ENCODE results near the gene CELA3B. TPM values are rescaled to one million over a fixed set of nuclear protein-coding genes. Genes with fewer than 3 reads are reported as not detected.

The CELA3B gene
- total and polyA plus RNA-seq, 2 of the 13 experiments (the other 11 are each of a cell fraction or from before 2014, with no cell fraction given), result 0.34 TPM; not detected in 1

DNA sequence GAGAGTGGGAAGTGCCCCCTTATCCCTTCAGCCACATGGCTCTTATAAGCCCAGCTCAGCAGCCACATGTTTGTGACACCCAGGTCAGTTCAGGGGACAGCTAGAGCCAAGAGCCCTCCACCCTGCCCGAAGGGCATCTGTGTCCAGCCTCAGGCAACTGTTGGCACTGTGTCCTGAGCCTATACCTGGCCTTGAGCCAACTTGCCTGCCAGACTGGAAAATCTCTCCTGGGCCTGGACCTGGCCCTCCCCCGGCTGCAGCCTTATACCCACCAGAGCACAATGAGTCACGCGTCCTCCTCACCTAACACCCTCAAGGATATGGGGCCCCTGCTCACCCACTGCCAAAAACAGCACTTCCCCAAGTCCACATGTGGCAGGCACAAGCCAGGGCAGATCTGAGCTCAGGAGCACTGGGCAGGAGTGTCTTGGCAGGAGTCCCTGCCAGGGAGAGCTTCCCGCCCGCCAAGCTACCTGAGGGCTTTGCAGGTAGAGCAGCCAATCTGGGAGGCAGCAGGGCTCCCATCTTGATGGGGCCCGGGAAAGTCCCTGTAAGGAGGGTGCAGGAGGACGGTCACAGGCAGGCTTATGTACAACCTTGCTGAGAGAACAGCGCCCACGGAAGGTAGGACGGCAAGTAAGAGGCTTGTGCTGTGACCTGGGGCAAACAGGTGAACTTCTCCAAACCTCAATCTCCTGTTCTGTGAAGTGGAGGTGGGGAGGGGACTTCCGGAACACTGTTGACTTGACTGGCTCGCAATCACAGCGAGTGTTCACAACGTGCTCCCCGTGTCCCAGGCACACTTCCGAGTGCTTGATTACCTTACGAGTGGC is 19.9 kb upstream of the CELA3B start (continued):
- TF ChIP-seq, protein P1, sequence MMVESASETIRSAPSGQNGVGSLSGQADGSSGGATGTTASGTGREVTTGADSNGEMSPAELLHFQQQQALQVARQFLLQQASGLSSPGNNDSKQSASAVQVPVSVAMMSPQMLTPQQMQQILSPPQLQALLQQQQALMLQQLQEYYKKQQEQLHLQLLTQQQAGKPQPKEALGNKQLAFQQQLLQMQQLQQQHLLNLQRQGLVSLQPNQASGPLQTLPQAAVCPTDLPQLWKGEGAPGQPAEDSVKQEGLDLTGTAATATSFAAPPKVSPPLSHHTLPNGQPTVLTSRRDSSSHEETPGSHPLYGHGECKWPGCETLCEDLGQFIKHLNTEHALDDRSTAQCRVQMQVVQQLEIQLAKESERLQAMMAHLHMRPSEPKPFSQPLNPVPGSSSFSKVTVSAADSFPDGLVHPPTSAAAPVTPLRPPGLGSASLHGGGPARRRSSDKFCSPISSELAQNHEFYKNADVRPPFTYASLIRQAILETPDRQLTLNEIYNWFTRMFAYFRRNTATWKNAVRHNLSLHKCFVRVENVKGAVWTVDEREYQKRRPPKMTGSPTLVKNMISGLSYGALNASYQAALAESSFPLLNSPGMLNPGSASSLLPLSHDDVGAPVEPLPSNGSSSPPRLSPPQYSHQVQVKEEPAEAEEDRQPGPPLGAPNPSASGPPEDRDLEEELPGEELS (CRISPR knock-in tag; IDR thresholded peaks at IDR 0.05), result 0 out of 2 replicates have a peak, but pooled peaks have one; percentile 24
- TF ChIP-seq, protein P2, sequence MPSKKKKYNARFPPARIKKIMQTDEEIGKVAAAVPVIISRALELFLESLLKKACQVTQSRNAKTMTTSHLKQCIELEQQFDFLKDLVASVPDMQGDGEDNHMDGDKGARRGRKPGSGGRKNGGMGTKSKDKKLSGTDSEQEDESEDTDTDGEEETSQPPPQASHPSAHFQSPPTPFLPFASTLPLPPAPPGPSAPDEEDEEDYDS (CRISPR knock-in tag; IDR thresholded peaks at IDR 0.05), result no peak
- no peak for TF ChIP-seq ZC3H4 (CRISPR knock-in tag; IDR thresholded peaks at IDR 0.05; ENCODE audit: borderline replicate concordance)
- no peak for TF ChIP-seq ERF (CRISPR knock-in tag; IDR thresholded peaks at IDR 0.05)
- TF ChIP-seq ZNF225 (CRISPR knock-in tag; IDR thresholded peaks at IDR 0.05), result no peak
- TF ChIP-seq, protein P3, sequence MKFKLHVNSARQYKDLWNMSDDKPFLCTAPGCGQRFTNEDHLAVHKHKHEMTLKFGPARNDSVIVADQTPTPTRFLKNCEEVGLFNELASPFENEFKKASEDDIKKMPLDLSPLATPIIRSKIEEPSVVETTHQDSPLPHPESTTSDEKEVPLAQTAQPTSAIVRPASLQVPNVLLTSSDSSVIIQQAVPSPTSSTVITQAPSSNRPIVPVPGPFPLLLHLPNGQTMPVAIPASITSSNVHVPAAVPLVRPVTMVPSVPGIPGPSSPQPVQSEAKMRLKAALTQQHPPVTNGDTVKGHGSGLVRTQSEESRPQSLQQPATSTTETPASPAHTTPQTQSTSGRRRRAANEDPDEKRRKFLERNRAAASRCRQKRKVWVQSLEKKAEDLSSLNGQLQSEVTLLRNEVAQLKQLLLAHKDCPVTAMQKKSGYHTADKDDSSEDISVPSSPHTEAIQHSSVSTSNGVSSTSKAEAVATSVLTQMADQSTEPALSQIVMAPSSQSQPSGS (CRISPR knock-in tag; IDR thresholded peaks at IDR 0.05), result no peak
- no peak for TF ChIP-seq SSRP1 (CRISPR knock-in tag; IDR thresholded peaks at IDR 0.05)
- TF ChIP-seq ZNF260 (CRISPR knock-in tag; IDR thresholded peaks at IDR 0.05; ENCODE audit: borderline replicate concordance, low read depth), result no peak
- no peak for TF ChIP-seq ZMYM4 (CRISPR knock-in tag; IDR thresholded peaks at IDR 0.05)
- TF ChIP-seq, protein P4, sequence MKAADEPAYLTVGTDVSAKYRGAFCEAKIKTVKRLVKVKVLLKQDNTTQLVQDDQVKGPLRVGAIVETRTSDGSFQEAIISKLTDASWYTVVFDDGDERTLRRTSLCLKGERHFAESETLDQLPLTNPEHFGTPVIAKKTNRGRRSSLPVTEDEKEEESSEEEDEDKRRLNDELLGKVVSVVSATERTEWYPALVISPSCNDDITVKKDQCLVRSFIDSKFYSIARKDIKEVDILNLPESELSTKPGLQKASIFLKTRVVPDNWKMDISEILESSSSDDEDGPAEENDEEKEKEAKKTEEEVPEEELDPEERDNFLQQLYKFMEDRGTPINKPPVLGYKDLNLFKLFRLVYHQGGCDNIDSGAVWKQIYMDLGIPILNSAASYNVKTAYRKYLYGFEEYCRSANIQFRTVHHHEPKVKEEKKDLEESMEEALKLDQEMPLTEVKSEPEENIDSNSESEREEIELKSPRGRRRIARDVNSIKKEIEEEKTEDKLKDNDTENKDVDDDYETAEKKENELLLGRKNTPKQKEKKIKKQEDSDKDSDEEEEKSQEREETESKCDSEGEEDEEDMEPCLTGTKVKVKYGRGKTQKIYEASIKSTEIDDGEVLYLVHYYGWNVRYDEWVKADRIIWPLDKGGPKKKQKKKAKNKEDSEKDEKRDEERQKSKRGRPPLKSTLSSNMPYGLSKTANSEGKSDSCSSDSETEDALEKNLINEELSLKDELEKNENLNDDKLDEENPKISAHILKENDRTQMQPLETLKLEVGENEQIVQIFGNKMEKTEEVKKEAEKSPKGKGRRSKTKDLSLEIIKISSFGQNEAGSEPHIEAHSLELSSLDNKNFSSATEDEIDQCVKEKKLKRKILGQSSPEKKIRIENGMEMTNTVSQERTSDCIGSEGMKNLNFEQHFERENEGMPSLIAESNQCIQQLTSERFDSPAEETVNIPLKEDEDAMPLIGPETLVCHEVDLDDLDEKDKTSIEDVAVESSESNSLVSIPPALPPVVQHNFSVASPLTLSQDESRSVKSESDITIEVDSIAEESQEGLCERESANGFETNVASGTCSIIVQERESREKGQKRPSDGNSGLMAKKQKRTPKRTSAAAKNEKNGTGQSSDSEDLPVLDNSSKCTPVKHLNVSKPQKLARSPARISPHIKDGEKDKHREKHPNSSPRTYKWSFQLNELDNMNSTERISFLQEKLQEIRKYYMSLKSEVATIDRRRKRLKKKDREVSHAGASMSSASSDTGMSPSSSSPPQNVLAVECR (CRISPR knock-in tag; IDR thresholded peaks at IDR 0.05; ENCODE audit: borderline replicate concordance), result peak; percentile 15; the same call in 1 of the 2 replicates
- TF ChIP-seq PAWR (CRISPR knock-in tag; IDR thresholded peaks at IDR 0.05; ENCODE audit: borderline replicate concordance), result no peak
- TF ChIP-seq SOX6 (IDR thresholded peaks at IDR 0.05), result no peak
- no peak for TF ChIP-seq SOX6 (CRISPR knock-in tag; IDR thresholded peaks at IDR 0.05)
- no peak for TF ChIP-seq ZNF530 (CRISPR knock-in tag; IDR thresholded peaks at IDR 0.05; ENCODE audit: low read depth)
- TF ChIP-seq, protein P5, sequence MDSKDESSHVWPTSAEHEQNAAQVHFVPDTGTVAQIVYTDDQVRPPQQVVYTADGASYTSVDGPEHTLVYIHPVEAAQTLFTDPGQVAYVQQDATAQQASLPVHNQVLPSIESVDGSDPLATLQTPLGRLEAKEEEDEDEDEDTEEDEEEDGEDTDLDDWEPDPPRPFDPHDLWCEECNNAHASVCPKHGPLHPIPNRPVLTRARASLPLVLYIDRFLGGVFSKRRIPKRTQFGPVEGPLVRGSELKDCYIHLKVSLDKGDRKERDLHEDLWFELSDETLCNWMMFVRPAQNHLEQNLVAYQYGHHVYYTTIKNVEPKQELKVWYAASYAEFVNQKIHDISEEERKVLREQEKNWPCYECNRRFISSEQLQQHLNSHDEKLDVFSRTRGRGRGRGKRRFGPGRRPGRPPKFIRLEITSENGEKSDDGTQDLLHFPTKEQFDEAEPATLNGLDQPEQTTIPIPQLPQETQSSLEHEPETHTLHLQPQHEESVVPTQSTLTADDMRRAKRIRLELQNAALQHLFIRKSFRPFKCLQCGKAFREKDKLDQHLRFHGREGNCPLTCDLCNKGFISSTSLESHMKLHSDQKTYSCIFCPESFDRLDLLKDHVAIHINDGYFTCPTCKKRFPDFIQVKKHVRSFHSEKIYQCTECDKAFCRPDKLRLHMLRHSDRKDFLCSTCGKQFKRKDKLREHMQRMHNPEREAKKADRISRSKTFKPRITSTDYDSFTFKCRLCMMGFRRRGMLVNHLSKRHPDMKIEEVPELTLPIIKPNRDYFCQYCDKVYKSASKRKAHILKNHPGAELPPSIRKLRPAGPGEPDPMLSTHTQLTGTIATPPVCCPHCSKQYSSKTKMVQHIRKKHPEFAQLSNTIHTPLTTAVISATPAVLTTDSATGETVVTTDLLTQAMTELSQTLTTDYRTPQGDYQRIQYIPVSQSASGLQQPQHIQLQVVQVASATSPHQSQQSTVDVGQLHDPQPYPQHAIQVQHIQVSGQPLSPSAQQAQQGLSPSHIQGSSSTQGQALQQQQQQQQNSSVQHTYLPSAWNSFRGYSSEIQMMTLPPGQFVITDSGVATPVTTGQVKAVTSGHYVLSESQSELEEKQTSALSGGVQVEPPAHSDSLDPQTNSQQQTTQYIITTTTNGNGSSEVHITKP (CRISPR knock-in tag; IDR thresholded peaks at IDR 0.05; ENCODE audit: low read depth), result no peak
- no peak for TF ChIP-seq ZNF552 (CRISPR knock-in tag; IDR thresholded peaks at IDR 0.05; ENCODE audit: borderline replicate concordance)
- TF ChIP-seq ZNF776 (CRISPR knock-in tag; IDR thresholded peaks at IDR 0.05), result no peak

All from HepG2 (cell line).